Activated naive CD4-positive, alpha-beta T cell treated with anti-CD3 and anti-CD28 coated beads, Interleukin-2, amount 50 U/mL, for 16 hours (primary cell): Measurements from ENCODE around the gene LENG8.

Source experiments
- DNase-seq: peaks from one replicate; pipeline ENCODE4 v3.0.0-alpha.2; 2020

LENG8 gene

DNA sequence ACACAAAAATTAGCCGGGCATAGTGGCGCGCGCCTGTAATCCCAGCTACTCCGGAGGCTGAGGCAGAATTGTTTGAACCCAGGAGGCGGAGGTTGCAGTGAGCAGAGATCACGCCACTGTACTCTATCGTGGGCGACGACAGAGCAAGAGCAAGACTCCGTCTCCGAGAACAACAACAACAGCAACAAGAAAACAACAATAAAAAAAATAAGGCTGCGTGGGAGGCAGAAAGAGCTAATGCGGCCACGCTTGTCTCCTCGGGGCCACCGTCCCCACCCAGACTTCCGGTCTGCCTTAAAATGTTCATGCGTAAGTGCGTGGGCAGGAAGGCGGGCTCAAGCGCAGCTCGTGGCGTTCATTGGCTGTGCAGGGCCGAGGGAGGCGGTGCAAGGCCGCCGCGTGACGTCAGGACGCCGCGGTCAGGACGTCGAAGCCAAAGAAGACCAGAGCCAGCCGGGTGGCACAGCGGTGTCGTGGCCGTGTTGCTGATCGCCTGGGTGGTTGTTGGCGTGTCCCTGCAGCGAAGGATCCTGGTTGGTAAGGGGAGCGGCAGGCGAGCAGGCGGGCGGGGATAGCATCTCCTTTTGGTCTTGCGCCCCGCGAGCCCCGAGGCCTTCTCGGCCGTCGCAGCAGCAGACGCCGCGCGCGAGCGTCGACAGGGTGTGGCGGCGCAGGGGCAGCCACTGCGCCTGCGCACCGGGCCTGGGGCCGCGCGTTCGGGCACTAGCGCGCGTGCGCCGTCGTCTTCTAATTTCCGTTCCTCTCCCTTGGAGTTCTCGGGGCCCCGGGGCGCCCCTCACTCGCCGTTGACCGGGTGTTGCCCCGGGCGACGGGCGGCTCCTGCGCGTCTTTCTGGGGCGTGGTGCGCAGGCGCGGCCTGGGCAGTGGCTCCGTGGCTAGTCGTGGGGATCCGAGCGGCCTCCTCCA is at the start of gene LENG8:
LENG8 (plus strand) TSS at position 426 of the 927 bp plus-strand sequence. CDS start 2,146 bp downstream, outside the sequence.
- DNase-seq: peak; percentile 96

DNA sequence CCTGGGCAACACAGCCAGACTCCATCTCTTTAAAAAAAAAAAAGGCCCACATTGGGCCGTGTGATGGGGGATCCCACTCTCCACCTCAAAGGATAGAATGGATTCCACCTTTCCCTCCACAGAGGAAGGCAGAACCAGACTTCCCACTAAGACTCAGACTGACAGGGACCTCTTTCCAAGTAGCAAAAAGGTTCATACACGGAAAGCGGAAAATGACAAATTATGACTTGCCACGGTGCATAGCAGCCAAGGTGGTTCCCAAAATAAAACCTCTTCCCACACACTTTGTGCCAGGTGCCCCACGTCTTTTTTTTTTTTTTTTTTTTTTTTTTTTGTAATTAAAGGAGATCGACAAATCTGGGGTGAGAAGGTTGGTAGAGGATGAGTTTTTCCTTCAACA is 48.1 kb upstream of the LENG8 start:
- no peak for DNase-seq

DNA sequence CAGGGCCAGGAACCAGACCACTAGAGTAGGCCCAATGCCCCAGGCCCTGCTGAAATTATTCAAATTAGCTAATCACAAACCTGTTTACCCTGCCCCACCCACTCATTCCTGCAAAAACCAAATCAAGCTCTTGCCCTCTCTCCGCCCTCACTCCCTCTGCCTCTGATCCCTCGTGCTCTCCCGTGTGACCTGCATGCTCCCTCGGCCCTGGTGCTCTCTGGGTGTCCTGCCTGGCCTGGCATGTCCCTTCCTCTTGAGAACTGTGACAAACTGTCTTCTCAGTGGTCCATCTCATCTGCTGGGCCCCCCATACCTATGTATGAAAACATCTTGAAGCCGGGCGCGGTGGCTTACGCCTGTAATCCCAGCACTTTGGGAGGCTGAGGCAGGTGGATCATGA is 45.9 kb upstream of the LENG8 start:
- no peak for DNase-seq

DNA sequence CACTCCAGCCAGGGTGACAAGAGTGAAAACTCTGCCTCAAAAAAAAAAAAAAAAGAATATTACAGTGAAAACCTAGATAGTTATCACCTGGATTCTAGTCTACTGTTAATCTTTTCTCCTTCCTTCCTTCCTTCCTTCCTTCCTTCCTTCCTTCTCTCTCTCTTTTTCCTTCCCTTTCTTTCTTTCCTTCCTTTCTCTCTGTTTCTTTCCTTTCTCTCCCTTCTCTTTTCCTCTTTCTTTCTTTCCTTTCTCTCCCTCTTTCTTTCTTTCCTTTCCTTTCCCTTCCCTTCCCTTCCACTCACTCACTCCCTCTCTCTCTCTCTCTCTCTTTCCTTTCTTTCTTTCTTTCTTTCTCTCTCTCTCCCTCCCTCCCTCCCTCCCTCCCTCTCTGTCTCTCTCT is 43.4 kb upstream of the LENG8 start:
- no peak for DNase-seq

DNA sequence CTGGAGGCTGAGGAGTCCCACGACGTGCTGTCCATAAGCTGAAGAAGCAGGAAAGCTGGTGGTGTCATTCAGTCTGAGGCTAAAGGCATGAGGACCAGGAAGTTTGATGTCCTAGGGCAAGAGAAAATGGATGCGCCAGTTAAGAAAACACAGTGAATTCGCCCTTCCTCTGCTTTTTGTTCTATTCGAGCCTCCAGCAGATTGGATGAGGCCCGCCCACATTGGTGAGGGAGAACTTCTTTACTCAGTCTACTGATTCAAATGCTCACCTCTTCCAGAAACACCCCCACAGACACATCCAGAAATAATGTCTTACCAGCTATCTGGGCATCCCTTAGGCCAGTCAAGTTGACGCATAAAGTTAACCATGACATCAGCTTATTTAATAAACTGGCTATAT is 41.2 kb upstream of the LENG8 start:
- no peak for DNase-seq

DNA sequence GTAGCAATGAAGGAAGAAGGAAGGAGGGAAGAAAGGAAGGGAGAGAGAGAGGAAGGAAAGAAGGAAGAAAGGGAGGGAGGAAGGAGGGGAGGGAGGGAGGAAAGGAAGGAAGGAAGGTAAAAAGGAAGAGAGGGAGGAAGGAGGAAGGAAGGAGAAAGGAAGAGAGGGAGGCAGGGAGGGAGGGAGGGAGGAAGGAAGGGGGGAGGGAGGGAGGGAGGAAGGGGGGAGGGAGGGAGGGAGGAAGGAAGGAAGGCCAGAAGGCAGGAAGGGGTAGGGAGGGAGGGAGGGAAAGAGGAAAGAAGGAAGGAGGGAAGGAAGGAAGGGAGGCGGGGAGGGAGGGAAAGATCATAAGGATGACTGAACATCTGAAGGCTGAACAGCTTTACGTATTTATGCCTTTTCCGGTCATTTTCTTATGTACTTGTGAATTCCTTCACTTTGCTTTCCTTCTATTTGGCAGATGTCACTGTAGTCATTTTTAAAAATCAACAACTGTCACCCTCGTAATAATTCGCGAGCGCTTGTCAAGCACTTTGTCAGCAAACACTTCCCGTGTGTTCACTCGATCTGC is 40.5 kb upstream of the LENG8 start:
- no peak for DNase-seq

GRCh38 chr19:54411033-54411432 is 38.0 kb upstream of the LENG8 start:
- DNase-seq: no peak

DNA sequence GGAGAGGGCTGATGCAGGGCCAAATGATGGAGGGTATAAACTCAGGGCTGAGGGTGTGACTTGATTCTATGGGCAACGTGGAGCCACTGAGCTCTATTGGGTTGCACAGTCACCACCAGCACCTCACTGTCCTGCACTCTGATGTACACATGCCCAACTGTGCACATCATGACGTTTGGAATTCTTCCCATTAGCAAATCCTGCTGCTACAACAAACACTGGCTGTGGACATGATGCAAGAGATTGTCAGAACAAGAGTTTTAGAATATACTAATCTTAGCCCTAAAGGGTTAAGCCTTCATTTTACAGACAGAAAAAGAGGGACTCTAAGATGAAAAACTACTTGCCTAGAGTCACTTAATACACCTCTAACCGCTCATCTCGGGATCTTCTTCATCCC is 36.1 kb upstream of the LENG8 start:
- no peak for DNase-seq

- DNase-seq: no peak
Measured at GRCh38 chr19:54414156-54414555, 34.8 kb upstream of the LENG8 start.

DNA sequence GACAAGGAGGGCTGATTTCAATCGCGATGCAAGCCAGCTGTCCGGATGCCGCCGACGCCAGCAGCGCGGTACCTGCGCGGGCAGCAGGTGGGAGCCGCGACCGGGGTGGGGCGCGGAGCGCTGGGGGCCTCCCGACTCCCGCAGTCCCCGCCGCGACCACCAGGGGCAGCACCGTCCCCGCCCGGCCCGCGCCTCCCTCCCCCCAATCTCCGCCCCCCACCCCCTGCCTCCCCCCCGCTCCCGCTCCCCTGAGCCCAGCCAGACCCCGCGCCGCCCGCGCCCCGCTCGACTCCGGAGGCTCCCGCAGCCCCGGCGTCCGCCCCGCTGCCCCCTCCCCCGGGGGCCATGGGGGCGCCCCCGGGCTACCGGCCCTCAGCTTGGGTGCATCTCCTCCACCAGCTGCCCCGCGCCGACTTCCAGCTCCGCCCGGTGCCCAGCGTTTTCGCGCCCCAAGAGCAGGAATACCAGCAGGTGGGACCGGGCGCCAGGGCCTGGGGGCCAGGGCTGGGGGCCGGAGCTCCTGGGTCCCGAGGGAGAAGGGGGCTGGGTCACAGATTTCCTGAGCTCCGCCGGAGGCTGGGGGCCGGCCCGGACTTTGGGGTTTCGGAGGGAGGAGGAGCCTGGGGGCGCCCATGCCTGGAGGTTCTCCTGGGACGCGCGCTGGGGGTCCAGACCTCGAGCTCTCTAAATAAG is 33.6 kb upstream of the LENG8 start, which contains the start of gene TTYH1:
TTYH1 (plus strand) TSS at position 257 of the 693 bp plus-strand sequence; CDS start at position 346, 89 bp downstream.
- DNase-seq: peak; percentile 56

DNA sequence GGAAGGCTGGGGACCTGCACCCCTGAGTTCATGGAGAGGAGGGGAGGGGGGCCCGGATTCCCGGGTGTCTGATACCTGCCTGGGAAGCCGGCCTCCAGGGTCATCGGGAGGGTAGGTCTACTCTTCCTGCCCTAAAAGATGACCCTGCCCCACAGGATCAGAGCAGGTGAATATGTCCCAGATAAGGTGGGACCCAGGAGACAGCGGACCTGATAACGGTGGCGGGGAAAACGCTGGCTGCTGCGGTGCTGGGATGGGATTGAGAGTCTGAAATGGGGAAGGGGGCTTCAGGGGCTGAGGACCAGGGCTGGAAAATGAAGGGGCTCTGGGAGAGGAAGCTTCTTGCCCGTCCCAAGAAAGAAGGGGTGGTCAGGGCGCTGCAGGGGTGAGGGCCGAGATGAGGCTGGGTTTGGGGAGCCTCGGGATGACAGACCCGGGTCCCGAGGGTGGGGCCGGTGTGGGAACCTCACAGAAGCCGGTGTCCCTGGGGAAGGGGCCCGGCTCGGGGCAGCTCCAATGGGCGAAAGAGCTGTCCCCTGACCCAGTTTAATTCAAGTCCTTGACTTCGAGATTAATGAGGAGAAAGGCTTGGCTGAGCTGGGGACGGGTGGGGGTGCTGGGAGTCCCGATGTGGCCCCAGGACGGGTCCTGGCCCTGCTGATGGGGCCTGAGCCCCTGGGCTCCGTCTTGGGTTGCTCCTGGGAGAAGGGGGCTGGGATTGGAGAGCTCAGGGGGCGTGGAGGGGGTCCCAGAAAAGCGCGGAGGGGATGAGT is 32.9 kb upstream of the LENG8 start:
- DNase-seq: no peak

- DNase-seq: no peak
Measured at GRCh38 chr19:54416695-54417491, 32.1 kb upstream of the LENG8 start.

GRCh38 chr19:54418030-54418929 is 30.7 kb upstream of the LENG8 start:
- DNase-seq: no peak

DNA sequence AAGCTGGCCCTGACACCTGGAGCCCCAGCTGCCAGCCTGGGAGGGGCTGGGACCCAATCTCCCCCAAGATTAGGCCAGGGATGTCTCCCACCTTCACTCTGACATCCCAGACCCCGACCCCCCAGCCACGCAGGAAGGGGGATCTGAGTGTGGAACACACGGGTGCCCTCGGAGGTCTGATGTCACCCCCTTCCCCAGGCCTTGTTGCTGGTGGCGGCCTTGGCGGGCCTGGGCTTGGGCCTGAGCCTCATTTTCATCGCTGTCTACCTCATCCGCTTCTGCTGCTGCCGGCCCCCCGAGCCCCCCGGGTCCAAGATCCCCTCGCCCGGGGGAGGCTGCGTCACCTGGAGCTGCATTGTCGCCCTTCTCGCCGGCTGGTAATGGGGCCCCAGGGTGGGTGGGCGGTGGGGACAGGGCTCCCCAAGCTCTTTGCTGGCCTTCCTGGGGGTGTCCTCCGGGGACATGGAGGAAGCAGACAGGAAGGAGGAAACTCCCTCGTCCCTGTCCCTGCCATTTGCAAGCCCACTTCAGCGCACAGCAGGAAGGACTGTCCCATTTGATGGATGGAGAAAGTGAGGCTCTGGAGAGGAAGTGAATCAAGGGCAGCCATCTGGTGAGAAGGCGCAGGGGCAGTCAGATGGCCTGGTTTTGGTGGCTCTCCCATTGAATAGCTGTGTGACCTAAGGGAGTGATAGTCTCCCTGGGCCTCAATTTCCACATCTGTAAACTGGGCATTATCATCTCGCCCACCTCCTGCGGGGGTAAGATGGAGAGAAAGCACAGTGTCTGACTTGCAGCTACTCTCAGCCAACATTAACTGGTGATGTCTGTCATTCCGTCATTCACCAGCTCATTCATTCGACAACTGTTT is 29.8 kb upstream of the LENG8 start:
- DNase-seq: no peak

DNA sequence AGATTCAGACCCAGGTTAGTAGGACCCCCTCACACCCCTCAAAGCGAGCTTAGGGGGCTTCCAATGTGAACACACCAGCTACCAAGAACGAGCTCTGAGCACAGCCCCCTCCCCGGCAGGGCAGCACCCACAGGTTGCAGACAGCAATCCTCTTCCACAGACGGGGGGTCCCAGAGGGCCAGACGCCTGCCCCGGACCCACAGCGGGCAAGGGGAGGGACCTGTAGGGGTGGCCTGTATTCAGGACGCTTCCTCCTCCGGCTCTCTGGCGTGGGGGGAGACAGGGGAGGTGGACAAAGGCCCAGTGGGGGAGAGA is 29.0 kb upstream of the LENG8 start:
- no peak for DNase-seq

DNA sequence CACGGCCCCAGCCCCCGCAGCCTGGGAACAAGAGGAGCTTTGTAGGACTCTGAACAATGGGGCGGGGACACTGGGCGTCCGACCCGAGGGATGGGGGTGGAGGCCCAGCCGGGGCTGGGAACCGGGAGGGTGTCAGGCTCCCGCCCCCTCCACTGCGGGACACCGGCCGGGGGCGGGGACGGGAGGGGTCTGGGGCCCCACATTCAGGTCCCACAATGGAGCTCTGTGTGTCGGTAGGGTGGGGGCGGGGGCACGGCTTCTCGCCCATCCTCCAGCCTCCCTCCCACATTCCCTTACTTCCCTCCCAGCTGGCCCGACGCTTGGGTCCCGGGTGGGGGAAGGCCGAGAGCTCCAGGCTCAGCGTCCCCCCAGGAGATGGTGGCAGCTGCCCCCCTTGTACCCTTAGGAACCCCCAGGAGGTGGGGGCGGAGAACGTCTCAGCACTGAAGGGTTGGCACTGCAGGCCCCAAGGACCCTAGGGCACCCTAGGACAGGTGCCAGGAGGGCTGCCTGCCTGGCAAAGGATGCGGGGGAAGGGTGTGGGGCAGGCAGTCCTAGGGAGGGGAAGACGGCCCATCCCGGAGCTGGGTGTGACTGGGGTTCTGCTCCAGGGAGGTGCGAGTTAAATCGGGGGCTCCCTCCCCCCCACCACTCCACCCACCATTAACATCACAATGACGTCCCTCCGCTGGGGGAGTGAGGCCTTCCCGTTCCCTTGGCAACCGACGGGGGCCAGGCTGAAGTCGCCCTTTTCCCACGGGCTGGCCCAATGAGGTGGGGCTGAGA is 28.4 kb upstream of the LENG8 start:
- DNase-seq: no peak

GRCh38 chr19:54421169-54421516 is 27.9 kb upstream of the LENG8 start:
- DNase-seq: no peak

- DNase-seq: no peak
Measured at GRCh38 chr19:54421521-54421920, 27.5 kb upstream of the LENG8 start.

DNA sequence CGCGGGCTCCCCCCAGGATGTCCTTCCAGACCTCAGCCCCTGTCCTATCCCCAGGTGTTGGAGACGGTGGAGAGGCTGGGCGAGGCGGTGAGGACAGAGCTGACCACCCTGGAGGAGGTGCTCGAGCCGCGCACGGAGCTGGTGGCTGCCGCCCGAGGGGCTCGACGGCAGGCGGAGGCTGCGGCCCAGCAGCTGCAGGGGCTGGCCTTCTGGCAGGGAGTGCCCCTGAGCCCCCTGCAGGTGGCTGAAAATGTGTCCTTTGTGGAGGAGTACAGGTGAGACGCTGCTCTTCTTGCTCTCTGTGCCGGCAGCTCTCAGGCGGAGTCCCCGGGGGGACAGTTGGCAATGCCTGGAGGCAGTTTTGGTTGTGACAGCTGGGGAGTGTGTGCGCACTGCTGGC is 26.9 kb upstream of the LENG8 start:
- no peak for DNase-seq
